ENCODE results near the gene DYNC2I2.
A peak's percentile ranks its signal among the peaks of the same experiment; 100 is the strongest.
"Not testable (repeated sequence)": the region's sequence is repeated elsewhere in the genome, so short reads cannot be mapped to it uniquely, and the experiment has no call there.

The DYNC2I2 gene

GRCh38 chr9:128685636-128686489, 29.2 kb upstream of the DYNC2I2 start:
- no peak for DNase-seq (ENCODE audit: low spot score)

GRCh38 chr9:128684325-128685199, 27.9 kb upstream of the DYNC2I2 start:
- peak; percentile 48 for DNase-seq (ENCODE audit: low spot score)

- no peak for DNase-seq (ENCODE audit: low spot score)
Observed at GRCh38 chr9:128684065-128684324, 27.3 kb upstream of the DYNC2I2 start.

- no peak for DNase-seq (ENCODE audit: low spot score)
Observed at GRCh38 chr9:128683340-128684064, 26.9 kb upstream of the DYNC2I2 start.

- no peak for DNase-seq (ENCODE audit: low spot score)
Observed at GRCh38 chr9:128677794-128678193, 21.1 kb upstream of the DYNC2I2 start.

- DNase-seq (ENCODE audit: low spot score) = no peak
Observed at GRCh38 chr9:128675382-128675781, 18.7 kb upstream of the DYNC2I2 start.

GRCh38 chr9:128669786-128670185, 13.1 kb upstream of the DYNC2I2 start:
- DNase-seq (ENCODE audit: low spot score) = no peak

- not testable (repeated sequence) for DNase-seq (ENCODE audit: low spot score)
Observed at GRCh38 chr9:128666481-128666941, 9.9 kb upstream of the DYNC2I2 start.

- DNase-seq (ENCODE audit: low spot score) = no peak
Observed at GRCh38 chr9:128657796-128658195, 1.1 kb upstream of the DYNC2I2 start.

GRCh38 chr9:128657344-128657704, 677 bp upstream of the DYNC2I2 start:
- no peak for DNase-seq (ENCODE audit: low spot score)

- DNase-seq (ENCODE audit: low spot score) = no peak
Observed at GRCh38 chr9:128654481-128654880, 2.2 kb downstream of the DYNC2I2 start.

- DNase-seq (ENCODE audit: low spot score) = no peak
Observed at GRCh38 chr9:128653908-128654307, 2.7 kb downstream of the DYNC2I2 start.

GRCh38 chr9:128651798-128652197, 4.8 kb downstream of the DYNC2I2 start:
- no peak for DNase-seq (ENCODE audit: low spot score)

- peak; percentile 45 for DNase-seq (ENCODE audit: low spot score)
Observed at GRCh38 chr9:128648206-128648605, 8.4 kb downstream of the DYNC2I2 start.

- DNase-seq (ENCODE audit: low spot score) = no peak
Observed at GRCh38 chr9:128643519-128644300, 12.9 kb downstream of the DYNC2I2 start.

- DNase-seq (ENCODE audit: low spot score) = no peak
Observed at GRCh38 chr9:128642675-128643245, 13.9 kb downstream of the DYNC2I2 start.

GRCh38 chr9:128640603-128641002, 16.0 kb downstream of the DYNC2I2 start:
- no peak for DNase-seq (ENCODE audit: low spot score)

- DNase-seq (ENCODE audit: low spot score) = no peak
Observed at GRCh38 chr9:128638580-128638979, 18.1 kb downstream of the DYNC2I2 start.

- no peak for DNase-seq (ENCODE audit: low spot score)
Observed at GRCh38 chr9:128637656-128638055, 19.0 kb downstream of the DYNC2I2 start.

- no peak for DNase-seq (ENCODE audit: low spot score)
Observed at GRCh38 chr9:128636556-128637530, 19.8 kb downstream of the DYNC2I2 start.
